ENCODE data around the gene GALM. TPM values are rescaled to one million over a fixed set of nuclear protein-coding genes. Genes with fewer than 3 reads are reported as not detected.

The GALM gene
- total and polyA plus RNA-seq, 2 of the 8 experiments (the other 6 are each of a cell fraction or from before 2014, with no cell fraction given) = 9.9 to 13.1 TPM

- TF ChIP-seq, protein P1, sequence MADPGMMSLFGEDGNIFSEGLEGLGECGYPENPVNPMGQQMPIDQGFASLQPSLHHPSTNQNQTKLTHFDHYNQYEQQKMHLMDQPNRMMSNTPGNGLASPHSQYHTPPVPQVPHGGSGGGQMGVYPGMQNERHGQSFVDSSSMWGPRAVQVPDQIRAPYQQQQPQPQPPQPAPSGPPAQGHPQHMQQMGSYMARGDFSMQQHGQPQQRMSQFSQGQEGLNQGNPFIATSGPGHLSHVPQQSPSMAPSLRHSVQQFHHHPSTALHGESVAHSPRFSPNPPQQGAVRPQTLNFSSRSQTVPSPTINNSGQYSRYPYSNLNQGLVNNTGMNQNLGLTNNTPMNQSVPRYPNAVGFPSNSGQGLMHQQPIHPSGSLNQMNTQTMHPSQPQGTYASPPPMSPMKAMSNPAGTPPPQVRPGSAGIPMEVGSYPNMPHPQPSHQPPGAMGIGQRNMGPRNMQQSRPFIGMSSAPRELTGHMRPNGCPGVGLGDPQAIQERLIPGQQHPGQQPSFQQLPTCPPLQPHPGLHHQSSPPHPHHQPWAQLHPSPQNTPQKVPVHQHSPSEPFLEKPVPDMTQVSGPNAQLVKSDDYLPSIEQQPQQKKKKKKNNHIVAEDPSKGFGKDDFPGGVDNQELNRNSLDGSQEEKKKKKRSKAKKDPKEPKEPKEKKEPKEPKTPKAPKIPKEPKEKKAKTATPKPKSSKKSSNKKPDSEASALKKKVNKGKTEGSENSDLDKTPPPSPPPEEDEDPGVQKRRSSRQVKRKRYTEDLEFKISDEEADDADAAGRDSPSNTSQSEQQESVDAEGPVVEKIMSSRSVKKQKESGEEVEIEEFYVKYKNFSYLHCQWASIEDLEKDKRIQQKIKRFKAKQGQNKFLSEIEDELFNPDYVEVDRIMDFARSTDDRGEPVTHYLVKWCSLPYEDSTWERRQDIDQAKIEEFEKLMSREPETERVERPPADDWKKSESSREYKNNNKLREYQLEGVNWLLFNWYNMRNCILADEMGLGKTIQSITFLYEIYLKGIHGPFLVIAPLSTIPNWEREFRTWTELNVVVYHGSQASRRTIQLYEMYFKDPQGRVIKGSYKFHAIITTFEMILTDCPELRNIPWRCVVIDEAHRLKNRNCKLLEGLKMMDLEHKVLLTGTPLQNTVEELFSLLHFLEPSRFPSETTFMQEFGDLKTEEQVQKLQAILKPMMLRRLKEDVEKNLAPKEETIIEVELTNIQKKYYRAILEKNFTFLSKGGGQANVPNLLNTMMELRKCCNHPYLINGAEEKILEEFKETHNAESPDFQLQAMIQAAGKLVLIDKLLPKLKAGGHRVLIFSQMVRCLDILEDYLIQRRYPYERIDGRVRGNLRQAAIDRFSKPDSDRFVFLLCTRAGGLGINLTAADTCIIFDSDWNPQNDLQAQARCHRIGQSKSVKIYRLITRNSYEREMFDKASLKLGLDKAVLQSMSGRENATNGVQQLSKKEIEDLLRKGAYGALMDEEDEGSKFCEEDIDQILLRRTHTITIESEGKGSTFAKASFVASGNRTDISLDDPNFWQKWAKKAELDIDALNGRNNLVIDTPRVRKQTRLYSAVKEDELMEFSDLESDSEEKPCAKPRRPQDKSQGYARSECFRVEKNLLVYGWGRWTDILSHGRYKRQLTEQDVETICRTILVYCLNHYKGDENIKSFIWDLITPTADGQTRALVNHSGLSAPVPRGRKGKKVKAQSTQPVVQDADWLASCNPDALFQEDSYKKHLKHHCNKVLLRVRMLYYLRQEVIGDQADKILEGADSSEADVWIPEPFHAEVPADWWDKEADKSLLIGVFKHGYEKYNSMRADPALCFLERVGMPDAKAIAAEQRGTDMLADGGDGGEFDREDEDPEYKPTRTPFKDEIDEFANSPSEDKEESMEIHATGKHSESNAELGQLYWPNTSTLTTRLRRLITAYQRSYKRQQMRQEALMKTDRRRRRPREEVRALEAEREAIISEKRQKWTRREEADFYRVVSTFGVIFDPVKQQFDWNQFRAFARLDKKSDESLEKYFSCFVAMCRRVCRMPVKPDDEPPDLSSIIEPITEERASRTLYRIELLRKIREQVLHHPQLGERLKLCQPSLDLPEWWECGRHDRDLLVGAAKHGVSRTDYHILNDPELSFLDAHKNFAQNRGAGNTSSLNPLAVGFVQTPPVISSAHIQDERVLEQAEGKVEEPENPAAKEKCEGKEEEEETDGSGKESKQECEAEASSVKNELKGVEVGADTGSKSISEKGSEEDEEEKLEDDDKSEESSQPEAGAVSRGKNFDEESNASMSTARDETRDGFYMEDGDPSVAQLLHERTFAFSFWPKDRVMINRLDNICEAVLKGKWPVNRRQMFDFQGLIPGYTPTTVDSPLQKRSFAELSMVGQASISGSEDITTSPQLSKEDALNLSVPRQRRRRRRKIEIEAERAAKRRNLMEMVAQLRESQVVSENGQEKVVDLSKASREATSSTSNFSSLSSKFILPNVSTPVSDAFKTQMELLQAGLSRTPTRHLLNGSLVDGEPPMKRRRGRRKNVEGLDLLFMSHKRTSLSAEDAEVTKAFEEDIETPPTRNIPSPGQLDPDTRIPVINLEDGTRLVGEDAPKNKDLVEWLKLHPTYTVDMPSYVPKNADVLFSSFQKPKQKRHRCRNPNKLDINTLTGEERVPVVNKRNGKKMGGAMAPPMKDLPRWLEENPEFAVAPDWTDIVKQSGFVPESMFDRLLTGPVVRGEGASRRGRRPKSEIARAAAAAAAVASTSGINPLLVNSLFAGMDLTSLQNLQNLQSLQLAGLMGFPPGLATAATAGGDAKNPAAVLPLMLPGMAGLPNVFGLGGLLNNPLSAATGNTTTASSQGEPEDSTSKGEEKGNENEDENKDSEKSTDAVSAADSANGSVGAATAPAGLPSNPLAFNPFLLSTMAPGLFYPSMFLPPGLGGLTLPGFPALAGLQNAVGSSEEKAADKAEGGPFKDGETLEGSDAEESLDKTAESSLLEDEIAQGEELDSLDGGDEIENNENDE (IDR thresholded peaks at IDR 0.05; ENCODE audit: insufficient replicate concordance, low read length) = no peak
- TF ChIP-seq SIN3A (conservative IDR thresholded peaks at IDR 0.05 in 1 of 2, IDR thresholded peaks at IDR 0.05 in 1 of 2; ENCODE audit: low read depth in 1 of 2, low read length in 2 of 2) = no peak
- TF ChIP-seq POLR2AphosphoS5 (IDR thresholded peaks at IDR 0.05; ENCODE audit: low read depth, low read length) = no peak
- no peak for TF ChIP-seq PHF8 (conservative IDR thresholded peaks at IDR 0.05; ENCODE audit: low read depth, low read length)
- no peak for TF ChIP-seq CREB1 (IDR thresholded peaks at IDR 0.05)
- TF ChIP-seq POU5F1 (IDR thresholded peaks at IDR 0.05; ENCODE audit: low read depth, low read length) = no peak
- no peak for TF ChIP-seq EZH2 (IDR thresholded peaks at IDR 0.05; ENCODE audit: low read depth, low read length, severe bottlenecking)
- no peak for TF ChIP-seq GABPA (IDR thresholded peaks at IDR 0.05; ENCODE audit: borderline replicate concordance, insufficient read depth, low read length)
- no peak for TF ChIP-seq SRF (IDR thresholded peaks at IDR 0.05; ENCODE audit: low read depth, low read length)
- TF ChIP-seq CHD2 (IDR thresholded peaks at IDR 0.05; ENCODE audit: low read length) = no peak
- no peak for TF ChIP-seq KDM1A (IDR thresholded peaks at IDR 0.05; ENCODE audit: borderline replicate concordance, low read length)
- no peak for TF ChIP-seq SIX5 (IDR thresholded peaks at IDR 0.05; ENCODE audit: low read depth, low read length)
These were observed 54.8 kb downstream of the GALM start (continued) for GRCh38 chr2:38720613-38721241.
